GM18499 (cell line): ENCODE results near the gene CASP9.
"Not testable (repeated sequence)": the region's sequence is repeated elsewhere in the genome, so short reads cannot be mapped to it uniquely, and the experiment has no call there.

Source experiments
- ATAC-seq: cut with Tn5 transposase; IDR thresholded peaks from one replicate; pipeline ENCODE4 v1.9.1; 2021; ENCODE audit warnings: moderate number of reproducible peaks; ENCODE audit not compliant: insufficient read depth, unreplicated experiment

The CASP9 gene

GRCh38 chr1:15526490-15527339 lies 2.7 kb upstream of the CASP9 start, which contains the start of gene DNAJC16:
DNAJC16 (plus strand) TSS chr1:15526848; CDS start chr1:15529106, 2,258 bp downstream.
- ATAC-seq: peak; percentile 61

GRCh38 chr1:15526021-15526489 lies 2.0 kb upstream of the CASP9 start:
- ATAC-seq: no peak

- ATAC-seq: peak; percentile 26
These were observed 1.3 kb upstream of the CASP9 start for GRCh38 chr1:15525050-15526020.

DNA sequence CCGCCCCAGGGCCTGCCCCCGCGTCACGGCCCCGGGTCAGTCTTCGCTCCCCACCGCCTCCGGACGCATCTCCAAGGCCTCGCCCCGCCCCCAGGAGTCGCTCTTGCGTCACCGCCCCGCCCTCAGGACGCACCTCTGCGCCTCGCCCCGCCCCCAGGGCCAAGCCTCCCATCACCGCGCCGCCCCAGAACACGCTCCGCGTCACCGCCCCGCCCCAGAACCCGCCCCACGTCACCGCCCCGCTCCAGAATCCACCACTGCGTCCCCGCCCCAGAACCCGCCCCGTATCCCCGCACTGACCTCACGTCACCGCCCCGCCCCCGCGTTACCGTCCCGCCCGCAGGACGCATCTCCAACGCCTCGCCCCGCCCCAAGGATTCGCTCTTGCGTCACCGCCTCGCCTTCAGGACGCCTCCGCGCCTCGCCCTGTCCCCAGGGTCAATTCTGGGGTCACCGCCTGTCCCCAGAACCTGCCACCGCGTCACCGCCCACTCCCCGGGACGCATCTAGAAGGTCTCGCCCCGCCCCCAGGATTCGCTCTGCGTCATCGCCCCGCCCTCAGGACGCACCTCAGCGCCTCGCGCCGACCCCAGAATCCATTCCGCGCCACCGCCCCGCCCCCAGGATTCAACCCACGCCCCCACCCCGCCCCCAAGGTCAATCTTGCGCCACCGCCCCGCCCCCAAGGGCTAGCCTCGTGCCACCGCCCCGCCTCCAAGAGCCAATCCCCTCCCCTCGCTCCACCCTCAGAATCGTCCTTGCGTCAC lies 451 bp upstream of the CASP9 start:
- ATAC-seq: peak; percentile 28

GRCh38 chr1:15523104-15524020 lies 653 bp downstream of the CASP9 start:
- no peak for ATAC-seq

- ATAC-seq: no peak
These were observed 1.5 kb downstream of the CASP9 start for GRCh38 chr1:15522551-15522950.

GRCh38 chr1:15521206-15521906 lies 2.7 kb downstream of the CASP9 start:
- ATAC-seq: not testable (repeated sequence)

- no peak for ATAC-seq
These were observed 4.4 kb downstream of the CASP9 start for GRCh38 chr1:15519625-15520024.

GRCh38 chr1:15515022-15515663 lies 8.9 kb downstream of the CASP9 start:
- ATAC-seq: no peak

DNA sequence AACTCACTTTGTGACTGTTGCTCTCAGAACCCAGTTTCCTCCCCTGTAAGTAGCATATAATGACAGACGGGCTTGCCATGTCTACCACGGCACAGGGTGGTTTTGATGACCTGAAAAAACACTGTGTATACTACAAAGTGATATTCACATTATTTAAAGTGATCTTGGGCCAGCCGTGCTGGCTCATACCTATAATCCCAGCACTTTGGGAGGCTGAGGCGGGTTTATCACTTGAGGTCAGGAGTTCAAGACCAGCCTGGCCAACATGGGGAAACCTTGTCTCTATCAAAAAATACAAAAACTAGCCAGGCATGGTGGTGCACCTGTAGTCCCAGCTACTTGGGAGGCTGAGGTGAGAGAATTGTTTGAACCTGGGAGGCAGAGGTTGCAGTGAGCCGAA lies 9.5 kb downstream of the CASP9 start:
- ATAC-seq: not testable (repeated sequence)

GRCh38 chr1:15513919-15514318 lies 10.1 kb downstream of the CASP9 start:
- no peak for ATAC-seq

GRCh38 chr1:15513192-15513591 lies 10.8 kb downstream of the CASP9 start:
- ATAC-seq: no peak

DNA sequence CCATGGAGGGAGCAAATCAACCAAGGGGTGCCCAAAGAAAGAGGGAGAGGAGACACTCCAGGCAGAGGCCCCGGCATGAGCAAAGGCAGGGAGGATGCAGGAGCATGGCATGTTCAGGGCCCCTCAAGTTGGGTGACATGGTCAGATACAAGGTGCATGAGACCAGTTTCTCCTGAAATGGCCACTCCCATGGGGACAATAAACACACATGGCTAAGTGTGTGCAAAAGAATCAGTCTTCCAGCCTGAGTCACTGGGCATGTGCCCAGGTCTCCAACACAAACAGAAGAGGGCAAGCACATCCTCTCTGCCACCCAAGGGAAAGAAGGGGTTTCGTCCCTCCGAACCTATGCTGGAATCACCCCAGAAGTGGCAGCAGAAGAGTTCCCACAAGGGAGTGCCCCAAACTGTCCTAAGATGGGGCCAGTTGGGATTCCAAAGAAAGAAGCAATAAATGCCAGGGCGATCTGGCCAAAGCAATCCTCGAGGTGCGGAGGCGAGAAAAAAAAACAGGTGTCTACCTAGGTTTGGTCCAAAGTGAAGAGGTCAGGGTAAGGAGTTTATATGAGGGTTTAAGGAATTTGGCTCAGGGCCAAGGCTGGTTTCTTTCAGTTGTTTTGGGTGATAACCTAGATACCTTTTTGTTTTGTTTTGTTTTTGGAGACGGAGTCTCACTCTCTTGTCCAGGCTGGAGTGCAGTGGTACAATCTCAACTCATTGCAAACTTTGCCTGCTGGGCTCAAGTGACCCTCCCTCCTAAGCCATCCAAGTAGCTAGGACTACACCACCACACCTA lies 13.2 kb downstream of the CASP9 start:
- no peak for ATAC-seq

DNA sequence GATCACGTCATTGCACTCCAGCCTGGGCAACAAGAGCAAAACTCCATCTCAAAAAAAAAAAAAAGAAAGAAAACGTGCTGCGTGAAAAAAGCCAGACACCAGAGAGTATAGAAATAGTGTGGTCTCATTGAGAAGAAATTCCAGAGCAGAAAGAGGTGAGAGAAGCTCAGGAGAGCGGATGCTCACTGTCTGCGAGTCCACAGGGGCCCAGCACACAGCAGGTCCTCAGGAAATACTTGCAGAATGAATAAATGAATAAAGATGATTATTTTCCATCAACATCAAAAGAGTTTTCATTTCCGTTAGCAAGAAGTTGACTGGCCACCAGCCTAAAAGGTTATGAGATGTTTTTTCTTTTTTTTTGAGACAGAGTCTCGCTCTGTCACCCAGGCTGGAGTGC lies 14.4 kb downstream of the CASP9 start:
- no peak for ATAC-seq

DNA sequence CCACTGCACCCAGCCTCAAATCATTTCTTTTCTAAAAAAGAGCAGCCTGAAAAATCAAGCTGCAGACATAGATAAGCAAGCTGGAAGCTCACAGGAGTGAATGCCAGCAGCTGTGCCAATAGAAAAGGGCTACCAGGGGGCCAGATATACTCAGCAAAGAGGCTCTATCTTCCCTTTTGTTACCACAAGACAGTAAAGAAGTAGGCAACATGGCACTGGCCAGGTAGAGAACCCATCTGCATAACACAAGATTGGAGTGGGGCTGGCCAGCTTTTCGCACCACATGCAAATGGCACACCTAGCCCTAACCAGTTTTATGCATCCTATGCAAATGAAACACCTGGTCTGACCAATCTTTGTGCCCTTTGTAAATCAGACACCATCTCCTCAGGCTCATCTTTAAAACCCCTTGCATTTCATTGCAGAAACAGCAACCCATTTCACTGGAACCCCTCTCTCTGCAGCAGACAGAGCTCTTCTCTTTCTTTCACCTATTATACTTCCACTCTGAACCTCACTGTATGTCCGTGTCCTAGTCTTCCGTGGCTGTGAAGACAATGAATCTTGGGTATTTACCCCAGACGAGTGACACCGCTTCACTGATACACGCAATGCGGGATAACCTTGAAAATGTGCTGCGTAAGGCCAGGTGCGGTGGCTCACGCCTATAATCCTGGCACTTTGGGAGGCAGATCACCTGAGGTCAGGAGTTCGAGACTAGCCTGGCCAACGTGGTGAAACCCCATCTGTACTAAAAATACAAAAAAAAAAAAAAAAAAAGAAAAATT lies 15.1 kb downstream of the CASP9 start:
- no peak for ATAC-seq

- no peak for ATAC-seq
These were observed 16.7 kb downstream of the CASP9 start for GRCh38 chr1:15507278-15507677.
